Measurements from ENCODE around the gene CREB3L4. TPM values are rescaled to one million over a fixed set of nuclear protein-coding genes. Genes with fewer than 3 reads are reported as not detected.
A peak's percentile ranks its signal among the peaks of the same experiment; 100 is the strongest.
"Not testable (repeated sequence)": the region's sequence is repeated elsewhere in the genome, so short reads cannot be mapped to it uniquely, and the experiment has no call there.

The CREB3L4 gene
- total RNA-seq, 3 donors from 2014 or later, result 9.9 to 26.9 (median 23.0) TPM

- DNase-seq, result no peak
- intact Hi-C loops (cut with DNase I, micrococcal nuclease), result no loop called here
- no peak for TF ChIP-seq CTCF (IDR thresholded peaks at IDR 0.05)
- peak; percentile 2 for ATAC-seq
- H3K36me3 ChIP-seq (ENCODE audit: low read depth), result no peaks in the 10 kb centered on the region
- H3K4me3 ChIP-seq, result peak overlapping the region; percentile 98
- H3K9me3 ChIP-seq, result no peaks in the 10 kb centered on the region
- H3K4me1 ChIP-seq (ENCODE audit: low read depth), result peaks cover 19% of the 10 kb centered on the region
These were observed 10.7 kb downstream of the CREB3L4 start for GRCh38 chr1:153978274-153978909.

GRCh38 chr1:153979091-153979490, 11.4 kb downstream of the CREB3L4 start:
- ATAC-seq; H3K36me3 ChIP-seq (ENCODE audit: low read depth); H3K9me3 ChIP-seq; H3K4me3 ChIP-seq; intact Hi-C loops (cut with DNase I, micrococcal nuclease); DNase-seq: not testable (repeated sequence)
- peaks cover 19% of the 10 kb centered on the region for H3K4me1 ChIP-seq (ENCODE audit: low read depth)

GRCh38 chr1:153981735-153982134, 14.0 kb downstream of the CREB3L4 start:
- H3K4me1 ChIP-seq (ENCODE audit: low read depth); H3K36me3 ChIP-seq (ENCODE audit: low read depth); DNase-seq; ATAC-seq; H3K9me3 ChIP-seq; H3K4me3 ChIP-seq: not testable (repeated sequence)
- intact Hi-C loops (cut with DNase I, micrococcal nuclease), result loop anchor here in 1 of 2 donors (10.0 kb wide), 2 partner anchors 187 to 307 kb away; partner anchors contain the start of genes ILF2 and NPR1

GRCh38 chr1:153984123-153984894, 16.6 kb downstream of the CREB3L4 start:
- DNase-seq (no peak), ATAC-seq (no peak)
- Histone ChIP-seq H3K36me3 (ENCODE audit: low read depth) (no peaks in the 10 kb centered on the region), H3K4me3 (no peak overlapping the region), H3K9me3 (no peaks in the 10 kb centered on the region), H3K4me1 (ENCODE audit: low read depth) (peaks cover 7% of the 10 kb centered on the region)
- no peak for TF ChIP-seq CTCF (IDR thresholded peaks at IDR 0.05)
- intact Hi-C loops (cut with DNase I, micrococcal nuclease), result loop anchor here in 1 of 2 donors (10.0 kb wide), 2 partner anchors 190 to 310 kb away; partner anchors contain the start of genes ILF2 and NPR1

GRCh38 chr1:153985341-153985912, 17.7 kb downstream of the CREB3L4 start:
- H3K9me3 ChIP-seq, result no peaks in the 10 kb centered on the region
- DNase-seq (no peak), ATAC-seq (peak; percentile 3)
- TF ChIP-seq CTCF (IDR thresholded peaks at IDR 0.05), result no peak
- intact Hi-C loops (cut with DNase I, micrococcal nuclease), result loop anchor here (5.0 to 10.0 kb wide), 3 partner anchors 183 to 311 kb away; partner anchors contain the start of genes ILF2 (in 1 of the 2) and NPR1 (in 1 of the 2)
- H3K4me1 ChIP-seq (ENCODE audit: low read depth), result peaks cover 7% of the 10 kb centered on the region
- no peaks in the 10 kb centered on the region for H3K36me3 ChIP-seq (ENCODE audit: low read depth)
- no peak overlapping the region for H3K4me3 ChIP-seq

- DNase-seq (peak; percentile 86 to 92 (median 90)), ATAC-seq (peak; percentile 84)
- TF ChIP-seq CTCF (IDR thresholded peaks at IDR 0.05), result no peak
- no peaks in the 10 kb centered on the region for H3K36me3 ChIP-seq (ENCODE audit: low read depth)
- peaks cover 7% of the 10 kb centered on the region for H3K4me1 ChIP-seq (ENCODE audit: low read depth)
- H3K9me3 ChIP-seq, result no peaks in the 10 kb centered on the region
- intact Hi-C loops (cut with DNase I, micrococcal nuclease), result loop anchor here (5.0 to 10.0 kb wide), 3 partner anchors 184 to 311 kb away; partner anchors contain the start of genes ILF2 (in 1 of the 2) and NPR1 (in 1 of the 2)
- no peak within 1 kb of the TSS for H3K4me3 ChIP-seq
These were observed 18.4 kb downstream of the CREB3L4 start, which contains the start of gene RAB13 for GRCh38 chr1:153985941-153986761. RAB13 (minus strand) TSS chr1:153986339; CDS start chr1:153986236, 103 bp downstream.
